DOHH2 (cell line): ENCODE data around the gene TSPAN6.

Experiments
- EZH2phosphoT487 ChIP-seq: fragments of 200-600 bp; sonication (generic); IDR thresholded peaks from 2 replicates; pipeline ENCODE4 v1.6.1; 2017; ENCODE audit warnings: borderline replicate concordance, mild to moderate bottlenecking, antibody characterized with exemption, low read length, moderate library complexity, mixed read lengths
- TF ChIP-seq, protein P1 (sequence below): fragments of 200-600 bp; sonication (generic); IDR thresholded peaks from one replicate; pipeline ENCODE4 v1.5.1; 2014; ENCODE audit warnings: antibody characterized with exemption, mild to moderate bottlenecking, low read depth, low read length; ENCODE audit not compliant: poor library complexity, severe bottlenecking

DNA sequence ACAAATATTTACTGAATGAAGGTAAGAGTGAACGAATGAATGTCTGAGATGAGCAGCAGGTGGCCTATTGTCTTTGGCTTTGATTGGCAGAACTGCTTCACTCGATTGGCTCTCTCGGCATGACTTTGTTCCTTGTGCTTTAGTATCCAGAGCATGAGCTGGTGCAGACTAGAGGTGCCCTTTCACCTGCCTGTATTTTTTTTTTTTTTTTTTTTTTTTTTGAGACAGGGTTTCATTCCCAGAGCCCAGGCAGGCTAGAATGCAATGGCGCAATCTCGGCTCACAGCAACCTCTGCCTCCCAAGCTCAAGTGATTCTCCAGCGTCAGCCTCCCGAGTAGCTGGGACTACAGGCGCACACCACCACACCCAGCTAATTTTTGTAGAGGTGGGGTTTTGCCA lies 46.3 kb upstream of the TSPAN6 start:
- TF ChIP-seq, protein P1, sequence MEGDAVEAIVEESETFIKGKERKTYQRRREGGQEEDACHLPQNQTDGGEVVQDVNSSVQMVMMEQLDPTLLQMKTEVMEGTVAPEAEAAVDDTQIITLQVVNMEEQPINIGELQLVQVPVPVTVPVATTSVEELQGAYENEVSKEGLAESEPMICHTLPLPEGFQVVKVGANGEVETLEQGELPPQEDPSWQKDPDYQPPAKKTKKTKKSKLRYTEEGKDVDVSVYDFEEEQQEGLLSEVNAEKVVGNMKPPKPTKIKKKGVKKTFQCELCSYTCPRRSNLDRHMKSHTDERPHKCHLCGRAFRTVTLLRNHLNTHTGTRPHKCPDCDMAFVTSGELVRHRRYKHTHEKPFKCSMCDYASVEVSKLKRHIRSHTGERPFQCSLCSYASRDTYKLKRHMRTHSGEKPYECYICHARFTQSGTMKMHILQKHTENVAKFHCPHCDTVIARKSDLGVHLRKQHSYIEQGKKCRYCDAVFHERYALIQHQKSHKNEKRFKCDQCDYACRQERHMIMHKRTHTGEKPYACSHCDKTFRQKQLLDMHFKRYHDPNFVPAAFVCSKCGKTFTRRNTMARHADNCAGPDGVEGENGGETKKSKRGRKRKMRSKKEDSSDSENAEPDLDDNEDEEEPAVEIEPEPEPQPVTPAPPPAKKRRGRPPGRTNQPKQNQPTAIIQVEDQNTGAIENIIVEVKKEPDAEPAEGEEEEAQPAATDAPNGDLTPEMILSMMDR: no peak
- no peak for TF ChIP-seq EZH2phosphoT487
